ENCODE data around the gene ASPRV1. TPM values are rescaled to one million over a fixed set of nuclear protein-coding genes. Genes with fewer than 3 reads are reported as not detected.

The ASPRV1 gene
- total RNA-seq, 2 experiments from 2014 or later = 0.65 to 0.76 TPM

- H3K9me3 Mint-ChIP-seq = no peaks in the 10 kb centered on the region
- peaks cover 14% of the 10 kb centered on the region for H3K36me3 Mint-ChIP-seq (ENCODE audit: low read depth)
- intact Hi-C loops (cut with micrococcal nuclease) = no loop called here
- CTCF ChIA-PET = interaction anchor here (0.6 to 1.5 kb wide), 4 partner anchors 10 to 148 kb away, joined by 3 to 4 read pairs (median 4); no protein-coding TSS in a partner anchor
- H3K27me3 Mint-ChIP-seq = no peaks in the 10 kb centered on the region
- H3K27ac Mint-ChIP-seq = no peak overlapping the region
- ATAC-seq = no peak
- H3K4me3 Mint-ChIP-seq = no peak overlapping the region
- H3K4me1 Mint-ChIP-seq (ENCODE audit: low read depth) = peaks cover 12% of the 10 kb centered on the region
- TF ChIP-seq CTCF (IDR thresholded peaks at IDR 0.05) = no peak
- POLR2A ChIA-PET = interaction anchor here (0.6 to 1.5 kb wide), 4 partner anchors 8 to 219 kb away, joined by 3 to 4 read pairs (median 3); partner anchors contain the start of gene MXD1
- DNase-seq = no peak
These were observed 38.3 kb downstream of the ASPRV1 start for GRCh38 chr2:69923116-69923515.

- no peak for DNase-seq
- H3K27me3 Mint-ChIP-seq = no peaks in the 10 kb centered on the region
- H3K4me3 Mint-ChIP-seq = no peak overlapping the region
- ATAC-seq = no peak
- intact Hi-C loops (cut with micrococcal nuclease) = no loop called here
- H3K9me3 Mint-ChIP-seq = no peaks in the 10 kb centered on the region
- H3K36me3 Mint-ChIP-seq (ENCODE audit: low read depth) = peaks cover 16% of the 10 kb centered on the region
- ChIA-PET CTCF (interaction anchor here (0.9 kb wide), 1 partner anchor 10 kb away, joined by 3 read pairs; no protein-coding TSS in a partner anchor), POLR2A (no interaction called here)
- TF ChIP-seq CTCF (IDR thresholded peaks at IDR 0.05) = no peak
- H3K27ac Mint-ChIP-seq = no peak overlapping the region
- peaks cover 29% of the 10 kb centered on the region for H3K4me1 Mint-ChIP-seq (ENCODE audit: low read depth)
These were observed 43.0 kb downstream of the ASPRV1 start for GRCh38 chr2:69918401-69918800.

- Mint-ChIP-seq H3K9me3 (no peaks in the 10 kb centered on the region), H3K36me3 (ENCODE audit: low read depth) (peaks cover 17% of the 10 kb centered on the region)
These were observed 43.6 kb downstream of the ASPRV1 start for GRCh38 chr2:69917852-69918251.

GRCh38 chr2:69916106-69916505 is 45.3 kb downstream of the ASPRV1 start:
- H3K27ac Mint-ChIP-seq = peak overlapping the region; percentile 57
- DNase-seq = no peak
- no peak for TF ChIP-seq CTCF (IDR thresholded peaks at IDR 0.05)
- peaks cover 37% of the 10 kb centered on the region for H3K4me1 Mint-ChIP-seq (ENCODE audit: low read depth)
- ChIA-PET CTCF (interaction anchor here (0.8 to 4.4 kb wide), 6 partner anchors 17 to 229 kb away, joined by 3 to 18 read pairs (median 3); no protein-coding TSS in a partner anchor), POLR2A (interaction anchor here (1.0 to 6.8 kb wide), 5 partner anchors 148 to 275 kb away, joined by 3 to 57 read pairs (median 25); partner anchors contain the start of genes C2orf42 and PCBP1)
- H3K4me3 Mint-ChIP-seq = peak overlapping the region; percentile 73
- H3K36me3 Mint-ChIP-seq (ENCODE audit: low read depth) = peaks cover 13% of the 10 kb centered on the region
- intact Hi-C loops (cut with micrococcal nuclease) = no loop called here
- H3K9me3 Mint-ChIP-seq = no peaks in the 10 kb centered on the region
- ATAC-seq = no peak
- H3K27me3 Mint-ChIP-seq = no peaks in the 10 kb centered on the region

More at GRCh38 chr2:69917852-69918251, 43.6 kb downstream of the ASPRV1 start:
- ATAC-seq (no peak), DNase-seq (no peak)
- Mint-ChIP-seq H3K27ac (no peak overlapping the region), H3K4me1 (ENCODE audit: low read depth) (peaks cover 29% of the 10 kb centered on the region), H3K4me3 (no peak overlapping the region), H3K27me3 (no peaks in the 10 kb centered on the region)
- ChIA-PET POLR2A (no interaction called here), CTCF (interaction anchor here (0.9 kb wide), 1 partner anchor 11 kb away, joined by 3 read pairs; no protein-coding TSS in a partner anchor)
- intact Hi-C loops (cut with micrococcal nuclease) = no loop called here
- TF ChIP-seq CTCF (IDR thresholded peaks at IDR 0.05) = no peak
